NCI-H2081 (cell line): ENCODE measurements around the gene MRPS16.

Experiments
- DNase-seq, 2 experiments: peaks; one replicate each; lab custom pipeline; 2025; lab: John Stamatoyannopoulos, UW

The MRPS16 gene

DNA sequence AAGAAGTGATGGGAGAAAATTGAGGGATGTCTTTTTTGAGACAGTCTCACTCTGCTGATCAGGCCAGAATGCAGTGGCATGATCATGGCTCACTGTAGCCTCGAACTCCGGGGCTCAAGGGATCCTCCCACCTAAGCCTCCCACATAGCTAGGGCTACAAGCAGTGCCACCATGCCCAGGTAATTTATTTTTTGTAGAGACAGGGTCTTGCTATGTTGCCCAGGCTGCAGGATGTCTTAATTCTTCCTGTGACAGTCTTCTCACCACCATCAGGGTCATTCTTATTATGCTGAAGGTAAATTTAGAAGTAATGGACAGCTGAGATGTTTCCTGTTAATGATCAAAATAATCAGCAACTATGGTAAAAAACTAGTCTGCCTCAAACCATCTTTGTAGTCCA lies 12.5 kb downstream of the MRPS16 start:
- no peak for DNase-seq

GRCh38 chr10:73238990-73239566 lies 13.4 kb downstream of the MRPS16 start:
- no peak for DNase-seq

- DNase-seq = no peak
Observed at GRCh38 chr10:73234695-73235094, 17.7 kb downstream of the MRPS16 start.

DNA sequence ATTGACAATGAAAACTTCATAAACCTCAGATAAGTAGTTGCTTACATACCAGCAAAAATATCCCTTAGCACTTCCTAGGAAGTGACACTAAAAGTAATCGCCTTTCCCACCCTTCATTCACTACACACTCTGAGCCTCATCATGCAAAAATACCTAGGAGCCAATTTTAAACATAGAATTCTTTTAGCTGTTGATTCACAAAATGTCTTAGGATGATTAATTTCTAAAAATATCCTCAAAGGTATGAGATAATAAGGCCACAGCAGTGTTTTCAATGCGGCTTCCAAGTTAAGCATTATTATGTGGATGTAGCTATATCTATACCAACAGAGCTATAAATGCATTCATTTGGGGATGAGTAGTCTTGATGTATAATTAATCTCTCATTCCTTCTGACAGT lies 18.6 kb downstream of the MRPS16 start:
- no peak for DNase-seq

DNA sequence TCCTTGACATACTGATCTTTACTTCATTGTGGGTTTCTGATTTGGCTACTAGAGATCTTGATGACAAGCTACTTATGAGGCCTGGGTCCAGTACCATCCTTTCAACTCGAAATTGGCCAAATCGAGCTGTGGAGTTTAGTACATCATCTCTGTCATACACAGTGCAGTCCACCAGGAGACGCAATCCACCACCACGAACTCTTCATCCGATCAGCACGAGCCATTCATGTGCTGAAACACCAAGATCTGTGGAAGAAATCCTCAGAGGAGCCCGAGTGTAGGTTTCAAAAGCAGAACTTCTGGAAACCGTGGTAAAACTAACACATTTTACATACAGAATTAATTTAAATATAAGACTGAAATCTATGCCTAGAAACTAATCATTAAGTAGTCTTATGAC lies 19.6 kb downstream of the MRPS16 start:
- DNase-seq = no peak

GRCh38 chr10:73229567-73229966 lies 22.9 kb downstream of the MRPS16 start:
- DNase-seq = no peak

DNA sequence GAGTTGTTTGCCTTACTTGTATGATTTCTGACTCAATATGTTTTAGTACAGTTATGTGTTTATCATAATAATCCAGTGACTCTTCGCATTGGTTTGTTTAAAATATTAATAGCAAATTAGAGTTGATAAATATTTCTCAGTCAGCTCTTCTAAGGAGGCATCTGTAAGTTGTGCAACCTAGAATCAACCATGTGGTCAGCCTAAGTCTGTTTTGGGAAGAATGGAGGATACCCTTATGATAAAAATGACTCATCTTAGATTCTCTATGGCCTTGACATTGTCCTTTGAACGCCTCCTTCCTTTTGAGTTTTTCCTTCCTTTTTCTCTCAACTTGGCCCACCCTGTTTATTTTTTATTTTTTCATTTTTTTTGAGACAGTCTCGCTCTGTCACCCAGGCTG lies 24.2 kb downstream of the MRPS16 start:
- no peak for DNase-seq

- no peak for DNase-seq
Observed at GRCh38 chr10:73226663-73227062, 25.8 kb downstream of the MRPS16 start.

- DNase-seq = no peak
Observed at GRCh38 chr10:73225518-73225917, 26.9 kb downstream of the MRPS16 start.

GRCh38 chr10:73220989-73221388 lies 31.5 kb downstream of the MRPS16 start:
- DNase-seq = no peak

GRCh38 chr10:73219384-73219783 lies 33.1 kb downstream of the MRPS16 start:
- no peak for DNase-seq

GRCh38 chr10:73218431-73219191 lies 33.8 kb downstream of the MRPS16 start:
- no peak for DNase-seq

GRCh38 chr10:73217628-73218027 lies 34.8 kb downstream of the MRPS16 start:
- DNase-seq = no peak

DNA sequence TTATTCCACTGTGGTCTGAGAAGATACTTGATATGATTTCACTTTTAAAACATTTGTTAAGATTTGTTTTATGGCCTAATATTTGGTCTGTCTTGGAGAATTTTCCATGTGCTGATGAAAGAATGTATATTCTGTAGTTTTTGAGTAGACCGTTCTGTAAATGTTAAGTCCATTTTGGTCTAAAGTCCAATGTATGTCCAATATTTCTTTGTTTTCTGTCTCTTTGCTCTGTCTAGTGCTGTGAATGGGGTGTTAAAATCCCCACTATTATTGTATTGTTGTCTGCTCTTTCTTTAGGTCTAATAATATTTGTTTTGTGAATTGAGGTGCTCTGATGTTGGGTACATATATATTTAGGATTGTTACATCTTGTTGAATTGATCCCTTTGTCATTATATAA lies 36.7 kb downstream of the MRPS16 start:
- no peak for DNase-seq

DNA sequence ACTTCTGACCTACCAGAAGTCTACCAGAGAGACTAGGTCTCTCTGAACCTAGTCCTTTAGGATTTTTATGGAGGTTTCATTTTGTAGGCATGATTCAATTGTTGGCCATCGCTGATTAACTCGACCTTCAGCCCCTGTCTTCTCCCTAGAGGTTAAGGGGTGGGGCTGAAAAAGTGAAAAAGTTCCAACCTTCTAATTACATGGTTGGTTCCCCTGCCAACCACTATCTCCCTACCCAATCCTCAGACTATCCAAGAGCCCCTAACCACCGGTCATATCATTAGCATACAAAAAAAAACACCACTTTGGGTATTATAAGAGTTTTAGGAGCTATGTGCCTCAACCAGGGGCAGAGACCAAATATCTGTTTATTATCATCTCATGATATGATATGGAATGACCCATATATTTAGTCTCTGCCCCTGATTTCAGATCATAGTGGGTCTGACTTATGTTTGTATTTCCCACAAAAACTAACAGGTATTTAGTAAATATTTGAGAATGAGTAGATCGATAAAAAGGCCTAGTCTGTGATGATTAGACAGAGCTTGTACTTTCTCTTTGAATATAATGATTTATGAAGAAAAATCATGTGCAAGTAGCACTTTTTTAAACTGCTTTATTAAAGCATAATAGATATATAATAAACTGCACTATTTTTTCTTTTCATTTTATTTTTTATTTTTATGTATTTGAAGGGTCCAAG lies 41.2 kb downstream of the MRPS16 start:
- no peak for DNase-seq

DNA sequence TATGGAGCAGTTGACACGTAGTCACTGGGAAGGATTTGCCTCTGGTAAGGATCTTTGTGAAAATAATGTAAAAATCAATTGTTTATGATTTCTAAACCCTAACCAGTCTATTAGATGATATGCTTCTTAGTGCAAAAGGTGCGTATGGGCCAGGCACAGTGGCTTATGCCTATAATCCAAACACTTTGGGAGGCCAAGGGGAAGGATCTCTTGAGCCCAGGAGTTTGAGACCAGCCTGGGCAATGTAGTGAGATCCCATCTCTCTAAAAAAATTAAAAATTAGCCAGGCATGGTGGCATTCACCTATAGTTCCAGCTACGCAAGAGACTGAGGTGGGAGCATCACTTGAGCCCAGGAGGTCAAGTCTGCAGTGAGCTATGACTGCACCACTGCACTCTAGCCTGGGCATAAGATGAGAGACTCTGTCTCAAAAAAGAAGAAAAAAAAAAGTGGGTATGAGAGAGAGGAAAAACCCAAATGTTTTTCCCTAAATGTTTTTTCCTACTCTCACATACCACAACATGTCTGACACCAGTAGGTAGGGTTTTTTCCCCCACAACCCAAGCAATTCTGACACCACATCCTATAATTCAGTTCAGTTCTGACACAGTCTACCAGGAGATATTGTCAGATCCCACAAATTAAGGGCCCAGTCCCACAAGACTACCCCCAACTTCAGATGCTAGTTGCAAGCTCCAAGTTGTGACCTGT lies 41.9 kb downstream of the MRPS16 start:
- no peak for DNase-seq

DNA sequence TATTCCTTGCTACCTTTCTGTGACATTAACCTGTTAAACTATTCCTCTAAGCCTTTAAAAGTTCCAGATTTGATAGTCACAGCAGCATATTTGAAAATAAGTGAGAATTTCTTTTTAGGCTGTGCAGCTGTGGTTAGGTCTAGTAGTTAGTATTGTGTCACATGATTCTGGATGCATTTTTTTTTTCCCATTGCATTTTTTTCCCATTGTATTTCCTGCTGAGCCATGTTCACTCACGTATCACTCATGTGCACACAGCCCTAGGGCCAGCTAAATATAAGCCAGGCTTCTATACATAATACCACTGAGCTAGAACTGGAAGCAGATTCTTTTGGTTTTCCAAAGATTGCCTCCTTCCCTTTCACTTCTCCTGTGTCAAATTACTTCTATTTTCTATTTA lies 42.7 kb downstream of the MRPS16 start:
- no peak for DNase-seq

DNA sequence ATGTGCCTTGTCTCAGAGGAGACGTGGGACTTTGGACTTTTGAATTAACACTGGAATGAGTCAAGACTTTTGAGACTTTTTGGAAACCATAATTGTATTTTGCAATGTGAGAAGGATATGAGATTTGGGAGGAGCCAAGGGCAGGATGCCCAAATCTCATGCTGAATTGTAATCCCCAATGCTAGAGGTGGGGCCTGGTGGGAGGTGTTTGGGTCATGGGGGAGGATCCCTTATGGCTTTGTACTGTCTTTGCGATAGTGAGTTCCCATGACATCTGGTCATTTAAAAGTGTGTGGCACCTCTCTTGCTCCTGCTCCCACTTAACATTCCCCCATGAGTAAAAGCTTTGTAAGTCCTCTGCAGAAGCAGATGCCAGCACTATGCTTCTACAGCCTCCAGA lies 44.6 kb downstream of the MRPS16 start:
- DNase-seq = no peak

DNA sequence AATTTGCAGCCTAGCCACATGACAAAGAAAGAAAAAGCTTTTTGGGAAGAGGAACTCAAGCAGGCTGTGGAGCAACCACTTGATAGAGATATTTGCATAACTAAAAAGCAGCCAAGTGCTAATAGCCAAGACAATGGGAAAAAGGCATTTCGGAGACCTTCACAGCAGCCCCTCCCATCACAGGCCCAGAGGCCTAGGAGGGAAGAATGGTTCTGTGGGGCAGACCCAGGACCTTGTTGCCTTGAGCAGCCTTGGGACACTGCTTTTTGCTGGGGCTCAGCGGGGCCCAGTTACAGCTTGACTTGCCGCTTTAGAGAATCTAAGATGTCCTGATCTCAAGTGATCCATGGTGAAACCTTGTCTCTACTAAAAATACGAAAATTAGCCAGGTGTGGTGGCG lies 46.1 kb downstream of the MRPS16 start:
- no peak for DNase-seq

DNA sequence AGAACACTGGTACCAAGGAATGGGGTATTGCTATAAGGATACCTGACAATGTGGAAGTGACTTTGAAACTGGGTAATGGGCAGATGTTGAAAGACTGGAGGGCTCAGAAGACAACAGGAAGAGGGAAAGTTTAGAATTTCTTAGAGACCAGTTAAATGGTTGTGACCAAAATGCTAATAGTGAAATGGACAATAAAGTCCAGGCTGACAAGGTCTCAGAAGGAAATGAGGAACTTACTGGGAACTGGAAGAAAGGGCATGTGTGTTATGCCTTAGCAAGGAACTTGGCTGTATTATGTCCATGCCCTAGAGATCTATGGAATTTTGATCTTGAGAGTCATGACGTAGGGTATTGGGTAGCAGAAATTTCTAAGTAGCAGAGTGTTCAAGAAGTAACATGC lies 46.6 kb downstream of the MRPS16 start:
- no peak for DNase-seq

GRCh38 chr10:73205081-73205480 lies 47.4 kb downstream of the MRPS16 start:
- DNase-seq = no peak
